Kidney tubule cell (primary cell): Measurements from ENCODE around the gene IL9.

Source experiments
- DNase-seq: peaks from one replicate; pipeline ENCODE4 v3.0.0-alpha.2; 2018; ENCODE audit warnings: low spot score

The IL9 gene

DNA sequence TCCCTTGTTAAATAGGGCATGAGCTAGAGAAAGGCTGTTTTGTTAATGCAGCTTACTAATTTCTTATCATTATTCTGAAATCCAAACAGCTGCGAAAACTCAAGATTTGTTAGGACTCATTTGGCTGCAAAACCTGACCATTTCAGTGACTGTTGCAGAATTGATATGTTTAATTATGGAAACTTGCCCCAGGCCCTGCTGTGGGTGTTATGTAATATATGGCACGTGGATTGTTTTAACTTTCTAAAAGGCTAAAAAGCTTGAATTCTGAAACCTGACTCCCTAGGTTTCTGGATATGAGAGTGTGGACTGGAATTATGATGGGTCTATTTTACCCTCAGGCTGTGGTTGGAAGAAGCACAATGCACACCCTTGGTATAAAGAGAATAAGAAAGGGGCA, 4.4 kb downstream of the IL9 start:
- DNase-seq, result no peak

GRCh38 chr5:135890867-135891266, 4.8 kb downstream of the IL9 start:
- DNase-seq, result peak; percentile 74

GRCh38 chr5:135890296-135890695, 5.3 kb downstream of the IL9 start:
- DNase-seq, result no peak

DNA sequence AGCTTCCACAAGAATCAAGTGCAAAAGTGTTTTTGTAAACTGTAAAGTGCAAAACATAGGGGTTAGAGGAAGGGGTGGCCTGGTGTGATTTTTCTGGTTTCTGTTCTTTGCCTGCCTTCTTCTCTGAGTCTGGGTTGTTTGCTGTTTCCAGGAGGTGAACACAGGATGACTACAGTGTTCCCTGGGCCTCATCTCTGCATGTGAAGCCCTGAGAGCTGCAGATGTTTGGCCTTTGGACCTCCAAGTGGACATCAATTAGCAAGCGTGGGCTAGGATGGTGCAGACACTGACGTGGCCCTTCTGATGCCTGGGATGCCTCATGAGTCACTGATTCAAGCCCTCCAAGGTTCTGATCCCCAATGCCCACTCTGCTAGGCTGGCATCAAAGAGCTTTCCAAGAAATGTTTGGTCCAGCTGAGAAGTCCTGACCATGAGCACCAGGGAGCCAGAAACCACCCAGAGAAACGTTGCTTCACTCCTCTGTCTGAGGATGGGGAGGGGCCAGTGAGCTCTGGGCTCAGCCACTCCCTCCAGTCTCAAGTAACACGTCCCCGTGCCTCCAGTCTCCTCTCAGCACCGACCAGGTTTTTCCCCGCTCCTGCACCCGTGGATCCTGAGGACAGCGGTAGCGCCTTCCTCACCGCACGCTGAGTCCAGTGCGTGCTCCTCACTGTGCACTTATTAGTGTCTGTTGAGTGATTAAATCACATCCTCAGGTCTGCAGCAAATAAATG, 7.6 kb downstream of the IL9 start:
- DNase-seq, result peak; percentile 12

- DNase-seq, result peak; percentile 77
These were observed 8.2 kb downstream of the IL9 start for GRCh38 chr5:135887447-135887864.

DNA sequence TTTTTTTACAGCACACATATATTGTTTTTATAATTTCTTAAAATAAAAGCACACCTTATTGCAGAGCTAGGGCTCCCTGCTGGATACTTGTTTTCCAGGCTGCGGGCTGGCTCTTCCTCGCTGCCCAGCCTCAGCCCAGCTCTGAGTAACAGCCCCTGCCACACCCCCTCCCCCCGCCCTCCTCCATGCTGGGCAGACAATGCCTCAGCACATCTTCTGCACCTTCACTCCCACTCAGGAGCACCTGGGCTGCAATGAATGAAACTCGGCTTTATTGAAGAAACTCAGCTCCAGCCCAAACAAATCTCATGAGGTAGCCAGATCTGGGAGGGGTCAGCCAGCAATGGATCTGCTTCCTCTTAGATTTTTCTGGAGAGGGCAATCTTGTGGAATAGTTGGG, 9.5 kb downstream of the IL9 start:
- no peak for DNase-seq

DNA sequence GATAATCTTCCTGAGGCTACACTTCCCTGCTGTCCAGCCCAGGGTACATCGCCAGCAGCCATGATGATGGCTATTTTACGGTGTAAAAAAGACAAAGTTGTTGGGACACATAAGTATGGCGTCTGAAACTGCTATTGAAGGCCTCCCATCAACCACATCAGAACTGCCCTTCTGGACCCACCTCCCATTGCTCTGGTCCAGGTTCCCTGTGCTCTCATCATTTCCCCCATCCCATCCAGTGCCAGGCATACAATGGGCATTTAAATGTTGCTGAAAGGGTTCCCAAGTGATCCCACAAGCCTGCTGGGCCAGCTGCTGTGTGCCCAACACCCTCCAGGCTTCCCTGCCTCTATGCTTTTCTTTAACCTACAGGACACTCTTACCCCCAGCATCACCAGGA, 10.6 kb downstream of the IL9 start:
- no peak for DNase-seq

- no peak for DNase-seq
These were observed 12.2 kb downstream of the IL9 start for GRCh38 chr5:135883441-135883840.

DNA sequence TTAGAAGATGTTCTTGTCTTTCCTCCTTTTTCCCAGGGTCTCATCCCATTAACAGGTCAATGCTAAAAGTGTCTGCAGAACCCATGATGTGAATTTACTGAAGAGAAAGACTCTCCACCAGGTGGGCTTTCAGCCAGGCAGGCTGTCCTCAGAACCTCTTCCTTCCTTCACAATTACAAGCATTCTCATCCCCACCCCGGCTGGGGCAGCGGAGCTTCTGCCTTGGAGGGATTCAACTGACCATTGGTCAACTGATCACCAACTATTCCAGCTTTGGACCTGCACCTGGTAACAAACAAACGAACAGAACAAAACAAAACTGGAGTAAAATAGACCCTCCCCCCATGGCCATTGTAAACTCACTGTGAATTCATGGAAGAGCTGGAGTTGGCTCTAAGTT, 12.6 kb downstream of the IL9 start:
- DNase-seq, result no peak

- no peak for DNase-seq
These were observed 13.8 kb downstream of the IL9 start for GRCh38 chr5:135881819-135882218.

DNA sequence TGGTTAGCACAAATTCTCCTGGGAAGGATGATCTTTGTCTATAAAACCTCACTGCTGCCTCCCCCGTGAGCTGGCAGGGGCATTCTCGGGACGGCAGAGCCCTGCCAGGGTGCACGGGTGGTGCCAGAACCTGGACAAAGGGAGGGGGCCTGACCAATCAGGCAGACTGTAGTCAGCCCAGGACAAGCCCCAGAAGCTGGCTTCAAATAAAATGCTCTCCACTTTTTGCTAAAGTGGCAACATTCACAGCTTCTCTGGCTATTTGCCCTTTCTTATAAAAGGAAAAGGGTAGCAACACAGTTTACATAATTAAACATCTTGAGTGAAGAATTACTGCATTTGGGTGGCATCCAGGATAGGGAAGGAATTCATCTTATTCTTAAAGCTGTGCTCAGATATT, 14.4 kb downstream of the IL9 start:
- DNase-seq, result no peak

- DNase-seq, result peak; percentile 85
These were observed 14.8 kb downstream of the IL9 start for GRCh38 chr5:135880801-135881200.

DNA sequence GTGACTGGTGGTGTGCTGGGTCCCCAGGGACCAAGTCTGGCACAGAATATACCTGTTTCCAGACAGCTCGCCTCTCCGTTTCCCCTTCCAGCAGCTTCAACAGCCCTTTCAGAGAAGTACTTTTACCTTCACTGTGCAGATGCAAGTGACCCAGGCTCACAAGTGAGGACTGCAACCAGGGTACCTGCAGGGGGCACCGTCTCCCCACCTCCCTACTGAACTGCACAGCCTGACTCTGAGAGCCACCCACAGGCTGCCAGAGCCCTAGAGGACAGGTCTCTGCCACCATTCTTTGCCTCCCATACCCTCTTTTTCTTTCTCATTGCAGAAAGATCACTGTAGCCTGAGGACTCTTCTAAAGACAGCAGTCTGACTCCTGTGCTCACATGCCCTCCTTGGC, 15.4 kb downstream of the IL9 start:
- peak; percentile 37 for DNase-seq

DNA sequence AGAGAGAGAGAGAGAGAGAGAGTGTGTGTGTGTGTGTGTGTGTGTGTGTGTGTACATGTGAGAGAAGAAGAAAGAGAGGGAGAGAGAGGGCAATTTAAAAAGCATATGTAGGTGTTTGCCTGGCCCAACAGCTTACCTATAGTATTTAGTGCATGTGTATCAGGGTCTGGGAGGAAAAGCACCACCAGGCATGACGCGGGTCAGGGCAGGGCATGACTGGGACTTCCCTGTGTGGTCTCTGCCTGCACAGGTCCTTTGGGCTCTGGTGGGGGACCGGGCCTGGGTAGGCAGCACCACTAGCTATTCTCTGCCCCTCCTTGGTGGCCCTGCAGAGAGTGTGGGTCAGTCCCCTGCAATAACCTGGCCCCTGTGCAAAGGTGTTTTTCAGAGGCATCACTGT, 16.1 kb downstream of the IL9 start:
- DNase-seq, result no peak

GRCh38 chr5:135878156-135878620, 17.5 kb downstream of the IL9 start:
- peak; percentile 80 for DNase-seq

GRCh38 chr5:135877570-135878155, 18.0 kb downstream of the IL9 start:
- no peak for DNase-seq

DNA sequence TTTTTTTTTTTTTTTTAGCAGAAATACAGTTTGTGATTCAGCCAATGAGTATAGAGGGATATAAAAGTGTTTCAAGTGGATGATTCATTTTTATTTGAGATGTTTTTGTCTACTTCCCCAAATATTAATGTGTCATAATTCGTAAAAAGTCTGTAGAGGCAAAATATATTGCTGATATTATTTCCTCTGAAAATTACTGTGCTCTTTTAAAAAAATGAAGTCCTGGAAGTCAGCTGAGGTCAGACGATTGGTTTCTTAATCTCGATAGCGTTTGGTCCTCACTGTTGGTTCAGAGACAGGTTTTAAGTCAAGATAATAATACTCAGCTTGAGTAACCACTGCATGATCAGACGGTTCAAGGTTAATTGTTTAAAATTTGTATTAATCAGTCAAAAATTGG, 19.5 kb downstream of the IL9 start:
- no peak for DNase-seq

GRCh38 chr5:135875567-135875966, 20.1 kb downstream of the IL9 start:
- no peak for DNase-seq

DNA sequence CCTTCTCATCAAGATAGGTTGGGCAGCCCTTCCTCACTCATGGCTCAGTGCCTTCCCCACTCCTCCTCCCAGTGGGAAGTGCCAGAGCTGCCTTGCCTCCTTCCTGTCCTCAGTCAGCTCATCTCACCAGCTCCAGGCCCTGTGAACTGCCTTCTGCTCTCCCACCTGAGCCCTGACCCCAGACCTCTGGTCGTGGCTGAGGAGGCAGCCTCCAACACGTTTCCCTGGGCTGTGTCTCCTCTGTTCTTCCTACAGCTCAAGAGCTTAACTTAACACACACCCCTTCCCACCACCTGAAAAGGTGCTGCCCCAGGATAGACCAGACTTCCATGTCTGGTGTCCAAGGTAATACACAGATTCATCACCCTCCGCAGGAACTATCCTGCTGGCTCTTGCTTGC, 21.2 kb downstream of the IL9 start:
- no peak for DNase-seq

GRCh38 chr5:135873831-135874230, 21.8 kb downstream of the IL9 start:
- no peak for DNase-seq

GRCh38 chr5:135871268-135871915, 24.2 kb downstream of the IL9 start:
- DNase-seq, result no peak

- DNase-seq, result no peak
These were observed 25.7 kb downstream of the IL9 start for GRCh38 chr5:135869935-135870334.

DNA sequence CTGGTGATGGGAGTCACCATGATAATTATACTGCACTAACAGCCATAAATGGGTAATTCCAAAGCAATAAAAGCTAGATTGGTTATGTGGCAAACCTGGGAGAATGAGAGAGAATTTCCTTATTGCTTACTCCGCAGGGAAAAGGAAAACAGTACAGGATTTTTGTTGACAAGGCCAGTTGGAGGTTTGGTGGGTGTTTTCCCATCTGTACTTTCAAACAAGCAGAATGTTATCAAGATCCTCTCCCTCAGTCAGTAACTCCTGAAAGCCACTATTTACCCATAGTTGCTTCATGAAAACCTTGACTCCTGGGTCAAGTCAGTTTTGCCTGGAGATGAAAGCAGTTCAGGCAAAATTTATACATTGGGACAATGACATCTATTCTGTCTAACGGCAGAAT, 26.4 kb downstream of the IL9 start:
- no peak for DNase-seq
